ENCODE results near the gene ITGB5.

- TF ChIP-seq, protein P1, sequence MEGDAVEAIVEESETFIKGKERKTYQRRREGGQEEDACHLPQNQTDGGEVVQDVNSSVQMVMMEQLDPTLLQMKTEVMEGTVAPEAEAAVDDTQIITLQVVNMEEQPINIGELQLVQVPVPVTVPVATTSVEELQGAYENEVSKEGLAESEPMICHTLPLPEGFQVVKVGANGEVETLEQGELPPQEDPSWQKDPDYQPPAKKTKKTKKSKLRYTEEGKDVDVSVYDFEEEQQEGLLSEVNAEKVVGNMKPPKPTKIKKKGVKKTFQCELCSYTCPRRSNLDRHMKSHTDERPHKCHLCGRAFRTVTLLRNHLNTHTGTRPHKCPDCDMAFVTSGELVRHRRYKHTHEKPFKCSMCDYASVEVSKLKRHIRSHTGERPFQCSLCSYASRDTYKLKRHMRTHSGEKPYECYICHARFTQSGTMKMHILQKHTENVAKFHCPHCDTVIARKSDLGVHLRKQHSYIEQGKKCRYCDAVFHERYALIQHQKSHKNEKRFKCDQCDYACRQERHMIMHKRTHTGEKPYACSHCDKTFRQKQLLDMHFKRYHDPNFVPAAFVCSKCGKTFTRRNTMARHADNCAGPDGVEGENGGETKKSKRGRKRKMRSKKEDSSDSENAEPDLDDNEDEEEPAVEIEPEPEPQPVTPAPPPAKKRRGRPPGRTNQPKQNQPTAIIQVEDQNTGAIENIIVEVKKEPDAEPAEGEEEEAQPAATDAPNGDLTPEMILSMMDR (IDR thresholded peaks at IDR 0.05), result no peak
- TF ChIP-seq POLR2A (IDR thresholded peaks at IDR 0.05) (no peak), POLR2AphosphoS5 (IDR thresholded peaks at IDR 0.05; ENCODE audit: insufficient read depth in 1 of 2, low read depth in 1 of 2) (no peak)
These were observed 47.3 kb downstream of the ITGB5 start for GRCh38 chr3:124839896-124840295.
